GM21723 (cell line): ENCODE results near the gene CCM2.
"Not testable (repeated sequence)": the region's sequence is repeated elsewhere in the genome, so short reads cannot be mapped to it uniquely, and the experiment has no call there.

Experiments
- ATAC-seq: cut with Tn5 transposase; IDR thresholded peaks from one replicate; pipeline ENCODE4 v1.9.1; 2021; ENCODE audit warnings: mild to moderate bottlenecking, moderate library complexity; ENCODE audit not compliant: unreplicated experiment

CCM2 gene

DNA sequence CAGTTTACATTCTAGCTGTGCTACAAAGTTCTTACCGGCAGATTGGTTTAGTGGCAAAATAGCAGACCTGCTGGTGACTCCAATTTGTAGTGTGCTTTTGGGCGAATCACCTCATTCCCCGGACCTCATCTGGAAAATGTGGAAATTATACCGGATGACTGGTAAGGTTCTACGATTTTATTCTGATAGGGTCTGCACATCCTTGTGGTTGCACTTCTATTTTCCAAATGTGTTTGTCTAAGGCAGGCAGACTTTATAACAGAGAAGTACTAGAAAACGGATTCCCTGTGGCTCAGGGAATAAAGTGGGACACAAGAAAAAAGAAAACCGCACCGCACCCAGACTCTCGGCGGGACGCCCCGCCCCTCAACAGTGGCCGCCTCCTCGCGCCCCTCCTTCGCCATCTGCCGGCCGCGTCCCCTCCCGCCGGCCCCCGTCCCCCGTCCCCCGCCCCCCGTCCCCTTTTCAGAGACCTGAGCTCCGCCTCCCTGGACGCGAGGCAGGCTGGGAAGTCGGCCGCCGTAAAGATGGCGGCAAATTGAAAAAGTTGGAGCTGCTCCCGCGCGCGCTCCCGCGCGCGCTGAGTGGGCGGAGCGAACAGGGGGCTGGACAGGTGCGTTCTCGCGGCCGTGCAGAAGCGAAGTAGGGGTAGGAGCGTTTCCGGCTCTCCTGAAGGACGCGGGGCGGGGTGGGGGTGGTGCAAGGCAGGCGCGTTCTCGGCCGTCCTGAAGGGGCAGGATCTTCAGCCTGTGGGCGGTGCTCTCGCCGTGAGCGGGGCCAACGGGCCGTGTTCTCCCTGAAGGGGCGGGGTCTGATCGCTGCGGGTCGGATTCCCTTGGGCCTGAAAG lies 532 bp upstream of the CCM2 start:
- peak; percentile 66 for ATAC-seq

- ATAC-seq, result peak; percentile 34
Measured at GRCh38 chr7:45001138-45001694, 1.2 kb downstream of the CCM2 start.

DNA sequence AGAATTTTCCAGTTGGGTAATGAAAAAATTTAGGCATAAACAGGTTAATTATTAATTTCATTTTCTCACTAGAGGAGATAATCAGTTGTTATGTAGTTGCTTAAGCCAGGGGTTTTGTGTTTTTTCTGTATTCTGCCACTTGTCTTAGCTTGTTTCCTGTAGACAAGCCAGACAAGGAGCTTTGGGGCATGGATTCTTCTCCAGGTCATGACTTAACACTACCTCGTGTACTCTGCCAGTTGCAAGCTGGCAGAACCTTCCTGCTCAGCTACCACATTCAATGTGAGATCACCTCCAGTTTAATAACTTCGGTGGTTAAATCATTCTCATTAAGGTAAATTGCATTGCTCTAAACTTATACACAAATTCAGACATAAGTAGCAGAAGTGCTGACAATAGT lies 1.8 kb downstream of the CCM2 start:
- no peak for ATAC-seq

DNA sequence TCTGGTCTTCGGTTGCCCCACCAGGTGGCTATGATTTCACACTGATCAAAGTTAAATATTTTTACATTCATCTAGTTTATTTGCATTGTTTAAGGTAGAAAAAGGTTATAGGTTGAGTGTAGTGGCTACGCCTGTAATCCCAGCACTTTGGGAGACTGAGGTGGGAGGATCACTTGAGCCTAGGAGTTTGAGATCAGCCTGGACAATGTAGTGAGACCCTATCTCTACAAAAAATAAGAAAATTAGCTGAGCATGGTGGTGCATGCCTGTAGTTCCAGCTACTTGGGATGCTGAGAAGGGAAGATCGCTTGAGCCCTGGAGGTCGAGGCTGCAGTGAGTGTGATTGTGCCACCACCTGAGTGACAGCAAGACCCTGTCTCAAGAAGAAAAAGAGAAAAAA lies 3.8 kb downstream of the CCM2 start:
- ATAC-seq, result no peak

- no peak for ATAC-seq
Measured at GRCh38 chr7:45007106-45007505, 7.1 kb downstream of the CCM2 start.

GRCh38 chr7:45007571-45008328 lies 7.7 kb downstream of the CCM2 start:
- ATAC-seq, result peak; percentile 79

- ATAC-seq, result no peak
Measured at GRCh38 chr7:45013465-45013967, 13.5 kb downstream of the CCM2 start.

GRCh38 chr7:45015313-45015712 lies 15.3 kb downstream of the CCM2 start:
- ATAC-seq, result no peak

DNA sequence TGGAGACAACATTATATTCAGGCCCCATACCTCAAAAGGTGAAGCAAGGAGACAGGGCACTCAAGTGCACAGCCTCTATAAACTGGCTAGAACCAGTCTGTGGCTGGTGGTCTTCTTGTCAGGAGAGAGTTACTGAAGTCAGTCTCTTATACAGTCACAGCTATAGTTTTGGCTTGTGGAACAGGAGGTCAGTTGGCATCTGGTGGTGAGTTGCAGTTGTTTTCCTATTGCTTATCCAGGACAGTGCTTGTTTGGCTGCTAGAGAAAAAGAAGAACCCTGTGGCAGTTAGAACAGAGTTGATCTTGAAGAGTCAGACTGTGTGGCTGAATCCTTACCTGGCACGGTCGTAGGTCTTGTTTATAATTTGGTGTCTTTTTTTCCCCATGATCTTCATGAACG lies 17.3 kb downstream of the CCM2 start:
- no peak for ATAC-seq

- no peak for ATAC-seq
Measured at GRCh38 chr7:45020915-45021314, 20.9 kb downstream of the CCM2 start.

DNA sequence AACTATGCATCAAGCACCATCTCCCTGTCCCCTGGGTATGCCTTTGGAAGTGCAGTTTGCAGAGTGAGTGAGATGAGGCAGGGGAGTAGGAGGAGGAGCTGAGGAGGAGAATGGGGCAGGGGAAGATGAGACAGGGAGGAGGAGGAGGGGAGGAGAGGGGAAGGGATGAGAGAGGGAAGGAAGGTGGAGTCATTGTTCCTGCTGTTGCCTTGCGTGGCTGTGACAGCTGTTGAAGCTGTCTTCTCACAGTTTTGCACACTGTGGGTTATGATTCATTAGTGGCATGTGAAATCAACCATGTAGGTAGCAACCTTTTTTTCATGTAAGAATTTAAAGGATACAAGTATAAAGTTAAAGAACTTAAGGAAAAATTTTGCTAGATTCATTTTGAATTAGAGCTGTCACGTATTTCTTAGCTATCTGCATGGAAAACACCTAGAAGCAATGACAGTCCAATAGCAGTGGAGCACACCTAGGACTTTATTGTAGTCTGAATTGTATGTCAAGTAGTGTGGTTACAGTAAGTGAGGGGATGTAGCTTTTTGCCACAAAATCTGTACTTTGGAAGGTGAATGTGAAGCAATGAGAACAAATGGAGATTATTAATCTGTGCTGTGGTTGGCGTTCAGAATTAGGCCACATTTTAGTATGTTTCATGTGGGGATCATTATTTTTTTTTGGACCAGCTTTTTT lies 21.7 kb downstream of the CCM2 start:
- ATAC-seq, result peak; percentile 71

DNA sequence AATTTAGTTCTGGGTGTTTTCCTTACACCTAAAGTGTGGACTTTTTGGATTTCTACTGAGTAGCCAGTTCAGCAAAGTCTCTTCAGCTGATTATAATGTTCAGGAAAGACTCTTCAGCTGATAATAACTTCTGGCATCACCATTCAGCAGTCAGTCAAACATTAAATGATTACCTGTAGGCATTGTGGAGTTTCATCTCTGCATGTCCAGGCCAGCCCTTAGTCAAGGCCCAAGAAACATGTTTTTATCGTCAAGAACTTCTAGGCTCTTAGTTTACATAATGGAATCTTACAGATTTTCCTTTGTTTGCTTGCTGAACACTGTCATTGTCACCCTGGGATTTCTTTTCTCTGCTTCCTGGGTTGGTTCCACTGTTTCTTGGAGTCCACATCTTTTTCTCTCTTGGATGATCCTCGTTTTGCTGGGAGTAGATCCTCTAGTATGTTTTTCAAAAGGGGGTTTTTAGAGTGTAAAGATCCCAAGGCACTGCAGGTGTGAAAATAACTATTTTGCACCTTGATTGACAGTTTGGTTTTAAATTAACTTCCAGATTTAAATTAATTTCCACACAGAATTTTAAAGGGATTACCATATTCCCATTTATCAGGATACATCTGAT lies 24.2 kb downstream of the CCM2 start:
- ATAC-seq, result no peak

- ATAC-seq, result not testable (repeated sequence)
Measured at GRCh38 chr7:45025473-45025872, 25.5 kb downstream of the CCM2 start.

GRCh38 chr7:45026013-45026412 lies 26.0 kb downstream of the CCM2 start:
- no peak for ATAC-seq

- no peak for ATAC-seq
Measured at GRCh38 chr7:45026984-45027773, 27.2 kb downstream of the CCM2 start.

DNA sequence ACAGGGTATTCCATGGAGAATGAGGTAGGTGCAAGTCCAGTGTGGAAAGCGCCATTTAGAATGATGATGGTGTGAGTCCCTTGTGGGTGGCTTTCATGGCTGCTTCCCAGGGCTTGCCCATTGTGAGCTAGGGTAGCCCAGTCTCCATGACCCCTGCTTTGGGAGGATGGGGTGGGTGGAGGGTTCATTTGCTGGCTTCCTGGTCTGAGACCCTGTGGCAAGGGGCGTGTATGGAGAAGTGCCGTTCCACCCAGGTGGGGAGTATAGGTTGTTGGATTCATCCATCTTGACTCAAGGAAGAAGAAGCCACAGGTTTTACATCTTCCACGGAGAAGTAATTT lies 27.7 kb downstream of the CCM2 start:
- no peak for ATAC-seq

- no peak for ATAC-seq
Measured at GRCh38 chr7:45028138-45028919, 28.3 kb downstream of the CCM2 start.

GRCh38 chr7:45028920-45029344 lies 28.9 kb downstream of the CCM2 start:
- no peak for ATAC-seq

DNA sequence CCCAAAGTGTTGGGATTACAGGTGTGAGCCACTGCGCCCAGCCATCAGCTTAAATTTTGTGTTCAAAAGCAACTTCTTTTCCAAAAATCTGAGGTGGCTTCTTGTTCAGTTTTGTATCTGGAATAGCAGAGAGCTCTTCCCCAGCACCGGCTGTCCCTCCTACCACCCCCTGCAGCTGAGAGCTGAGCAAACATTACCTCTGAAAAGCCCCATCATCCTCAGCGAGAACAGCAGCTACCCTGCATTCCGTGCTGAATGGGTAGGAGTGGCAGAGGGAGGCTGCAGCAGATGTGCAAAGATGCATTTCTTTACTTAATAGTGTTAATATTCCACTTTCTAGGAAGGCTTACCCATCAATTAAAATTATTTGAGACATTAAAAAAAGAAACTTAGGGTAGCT lies 31.8 kb downstream of the CCM2 start:
- ATAC-seq, result no peak
